GM19239 (cell line): ENCODE results near the gene MAGI3.
"Not testable (repeated sequence)": the region's sequence is repeated elsewhere in the genome, so short reads cannot be mapped to it uniquely, and the experiment has no call there.

Experiments
- DNase-seq: peaks from one replicate; pipeline ENCODE4 v3.0.0; 2011; ENCODE audit warnings: low spot score; ENCODE audit not compliant: insufficient read length
- FAIRE-seq: peaks from 2 replicates; lab custom pipeline; 2011; peaks lifted over from hg19 to GRCh38; lab: Jason Lieb, UNC

Gene MAGI3

DNA sequence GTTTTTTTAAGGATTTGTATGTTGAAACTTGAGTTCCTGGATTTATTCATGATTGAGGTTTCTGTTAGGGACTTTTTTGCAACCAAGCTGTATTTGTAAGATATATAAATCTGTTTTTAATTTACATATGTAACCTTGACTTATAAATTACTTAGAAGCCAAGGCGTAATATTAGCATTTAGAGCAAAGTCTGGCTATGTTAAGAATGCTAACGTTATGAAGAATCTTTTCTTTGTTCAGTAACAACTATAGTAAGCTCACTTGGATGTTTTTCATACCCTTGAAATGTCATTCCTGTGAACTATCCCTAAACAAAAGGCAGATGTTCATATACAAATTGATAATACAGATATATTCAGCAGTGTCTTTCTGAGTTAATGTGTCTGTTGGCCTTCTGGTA lies 155.3 kb downstream of the MAGI3 start:
- DNase-seq, result no peak

GRCh38 chr1:113551728-113552127 lies 161.4 kb downstream of the MAGI3 start:
- FAIRE-seq (no peak), DNase-seq (no peak)

More for the DNA sequence above, 155.3 kb downstream of the MAGI3 start:
- no peak for FAIRE-seq

DNA sequence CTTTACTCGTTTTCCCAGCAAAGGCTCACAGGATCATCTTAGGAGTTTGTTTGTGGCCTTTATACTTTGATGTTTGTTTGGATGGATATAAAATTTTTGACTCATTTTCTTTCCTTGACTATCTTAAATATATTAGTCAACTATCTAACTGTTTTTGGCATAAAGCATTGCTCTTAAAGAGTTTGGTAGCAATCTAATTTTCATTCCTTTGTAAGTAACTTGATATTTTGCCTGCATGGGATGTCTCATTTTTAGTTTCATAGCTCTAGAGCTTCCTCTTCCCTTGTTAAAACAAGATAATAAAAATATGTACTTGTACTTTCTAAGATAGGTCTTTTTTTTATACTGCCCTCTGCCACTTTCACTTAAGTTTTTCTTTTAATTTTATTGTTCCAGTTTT lies 161.9 kb downstream of the MAGI3 start:
- DNase-seq, result no peak
- FAIRE-seq, result no peak

DNA sequence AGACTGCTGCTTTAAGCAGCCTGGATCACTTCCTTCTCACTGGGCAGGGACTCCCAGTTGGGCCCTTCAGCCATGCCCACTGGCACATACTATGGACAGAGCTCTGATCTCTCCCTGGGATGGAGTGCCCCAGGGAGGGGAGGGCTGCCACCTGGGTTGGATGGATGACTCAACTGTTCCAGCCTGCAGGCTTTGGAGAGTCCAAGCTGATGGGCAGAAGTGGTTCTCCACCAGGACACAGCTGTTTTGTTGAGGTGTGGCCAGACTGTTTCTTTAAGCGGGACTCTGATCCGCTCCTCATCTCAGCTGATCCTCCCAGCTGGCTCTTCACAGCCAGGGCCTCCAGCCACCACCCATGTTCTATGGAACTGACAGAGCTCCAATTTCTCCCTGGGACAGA lies 166.9 kb downstream of the MAGI3 start:
- DNase-seq (no peak), FAIRE-seq (no peak)

DNA sequence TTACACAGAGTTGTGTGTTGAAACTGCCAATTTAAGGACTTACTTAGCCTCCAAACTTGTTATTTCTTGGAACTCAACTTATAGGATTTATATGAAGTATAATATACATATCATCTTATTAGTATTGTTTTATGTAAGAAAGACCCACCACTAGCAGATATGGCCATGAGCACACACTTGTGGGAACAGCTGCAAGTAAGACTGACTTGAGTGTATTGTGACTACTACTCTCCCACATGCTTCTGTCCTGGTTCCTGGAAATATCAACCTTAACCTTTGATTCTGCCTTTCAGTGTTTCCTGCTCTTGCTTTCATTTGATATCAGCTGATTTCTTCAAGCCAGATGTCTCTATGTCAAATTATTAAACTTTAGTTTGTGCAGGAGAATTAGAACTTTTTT lies 175.3 kb downstream of the MAGI3 start:
- no peak for FAIRE-seq

DNA sequence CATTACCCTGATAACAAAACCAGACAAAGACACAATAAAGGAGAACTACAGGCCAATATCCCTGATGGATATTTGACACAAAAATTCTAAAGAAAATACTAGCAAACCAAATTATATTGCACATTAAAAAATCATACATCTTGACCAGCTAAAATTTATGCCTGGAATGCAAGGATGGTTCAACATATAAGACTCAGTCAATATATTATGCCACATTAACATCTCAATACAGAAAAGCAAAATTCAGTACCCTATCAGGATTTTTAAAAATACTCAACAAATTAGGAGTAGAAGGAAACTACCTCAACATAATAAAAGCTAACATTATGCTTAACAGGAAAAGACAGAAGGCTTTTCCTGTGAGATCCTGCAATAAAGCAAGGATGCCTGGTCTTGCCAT lies 177.1 kb downstream of the MAGI3 start:
- no peak for DNase-seq
- no peak for FAIRE-seq

More for the DNA sequence above, 175.3 kb downstream of the MAGI3 start:
- DNase-seq, result no peak

DNA sequence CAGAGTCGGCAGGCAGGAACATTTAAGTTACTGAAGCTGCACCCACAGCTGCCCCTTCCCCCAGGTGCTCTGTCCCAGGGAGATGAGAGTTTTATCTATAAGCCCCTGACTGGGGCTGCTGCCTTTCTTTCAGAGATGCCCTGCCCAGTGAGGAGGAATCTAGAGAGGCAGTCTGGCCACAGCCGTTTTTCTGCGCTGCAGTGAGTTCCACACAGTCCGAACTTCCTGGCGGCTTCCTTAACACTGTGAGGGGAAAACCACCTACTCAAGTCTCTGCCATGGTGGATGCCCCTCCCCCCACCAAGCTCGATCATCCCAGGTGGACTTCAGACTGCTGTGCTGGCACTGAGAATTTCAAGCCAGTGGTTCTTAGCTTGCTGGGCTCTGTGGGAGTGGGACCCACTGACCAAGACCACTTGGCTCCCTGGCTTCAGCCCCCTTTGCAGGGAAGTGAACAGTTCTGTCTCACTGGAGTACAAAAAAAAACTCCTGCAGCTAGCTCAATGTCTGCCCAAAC lies 185.5 kb downstream of the MAGI3 start:
- DNase-seq, FAIRE-seq: not testable (repeated sequence)

DNA sequence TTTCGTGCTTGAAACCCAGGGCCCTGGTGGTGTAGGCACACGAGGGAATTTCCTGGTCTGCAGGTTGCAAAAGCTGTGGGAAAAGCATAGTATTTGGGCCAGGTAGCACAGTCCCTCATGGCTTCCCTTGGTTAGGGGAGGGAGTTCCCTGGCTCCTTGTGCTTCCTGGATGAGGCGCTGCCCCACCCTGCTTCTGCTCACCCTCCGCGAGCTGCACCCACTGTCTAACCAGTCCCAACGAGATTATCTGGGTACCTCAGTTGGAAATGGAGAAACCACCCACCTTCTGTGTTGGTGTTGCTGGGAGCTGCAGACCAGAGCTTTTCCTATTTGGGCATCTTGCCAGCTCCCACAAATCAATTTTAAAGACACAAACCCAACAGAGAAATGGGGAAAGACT lies 186.0 kb downstream of the MAGI3 start:
- DNase-seq, result no peak
- no peak for FAIRE-seq

DNA sequence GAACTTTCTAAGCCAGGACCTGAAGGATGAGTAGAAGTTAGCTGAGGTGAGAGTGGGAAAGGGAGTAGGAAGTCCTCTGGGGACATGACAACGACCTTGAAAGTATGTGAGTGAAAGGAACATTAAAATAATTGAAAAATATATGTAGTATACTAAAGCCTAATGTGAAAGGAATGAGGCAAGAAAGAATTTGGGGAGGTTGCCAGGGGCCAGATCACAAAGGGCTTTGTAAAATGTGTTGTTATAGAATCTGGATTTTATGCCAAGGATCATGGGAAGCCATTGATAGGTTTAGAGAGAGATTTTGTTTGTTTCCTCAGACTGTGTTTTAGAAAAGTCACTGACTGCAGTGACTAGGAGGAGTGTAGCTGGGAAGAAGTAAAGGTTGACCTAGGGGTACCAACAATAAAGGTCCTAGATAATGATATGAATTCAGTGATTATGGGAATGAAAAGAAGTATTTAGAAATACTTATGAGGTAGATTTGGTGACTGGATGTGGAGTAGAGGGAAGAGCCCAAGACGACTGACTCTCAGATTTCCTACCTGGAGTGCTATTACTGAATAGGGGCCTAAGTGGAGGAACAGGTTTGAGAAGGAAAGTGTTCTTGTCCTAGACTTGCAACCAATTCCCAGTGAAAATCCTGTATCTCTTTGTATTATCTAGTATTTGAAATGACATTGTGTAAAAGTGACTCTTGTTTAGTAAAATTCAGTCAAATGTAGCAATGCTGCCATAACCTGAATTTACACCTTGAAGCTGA lies 189.1 kb downstream of the MAGI3 start:
- FAIRE-seq, result no peak
- no peak for DNase-seq

GRCh38 chr1:113581323-113581722 lies 191.0 kb downstream of the MAGI3 start:
- DNase-seq (no peak), FAIRE-seq (no peak)

DNA sequence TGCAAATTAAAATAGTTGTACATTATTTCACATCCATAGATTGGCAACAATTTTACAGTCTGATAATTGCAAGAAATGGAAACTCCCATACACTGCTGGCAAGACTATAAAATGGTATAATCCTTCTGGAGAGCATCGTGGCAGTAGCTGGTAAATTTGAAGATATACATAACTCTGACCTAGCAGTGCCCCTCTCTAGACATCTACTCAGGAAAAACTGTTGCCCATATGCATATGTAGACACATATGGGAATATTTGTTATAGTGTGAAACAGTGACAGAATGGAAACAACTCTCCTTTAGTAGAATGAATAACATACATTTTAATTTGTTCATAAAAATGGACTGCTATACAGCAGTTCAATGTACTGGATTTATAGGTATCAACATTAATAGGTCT lies 191.8 kb downstream of the MAGI3 start:
- no peak for FAIRE-seq
- DNase-seq, result no peak

- FAIRE-seq, result no peak
- DNase-seq, result no peak
These were observed 197.2 kb downstream of the MAGI3 start for GRCh38 chr1:113587475-113587874.

- DNase-seq (no peak), FAIRE-seq (no peak)
These were observed 201.9 kb downstream of the MAGI3 start for GRCh38 chr1:113592230-113592629.

DNA sequence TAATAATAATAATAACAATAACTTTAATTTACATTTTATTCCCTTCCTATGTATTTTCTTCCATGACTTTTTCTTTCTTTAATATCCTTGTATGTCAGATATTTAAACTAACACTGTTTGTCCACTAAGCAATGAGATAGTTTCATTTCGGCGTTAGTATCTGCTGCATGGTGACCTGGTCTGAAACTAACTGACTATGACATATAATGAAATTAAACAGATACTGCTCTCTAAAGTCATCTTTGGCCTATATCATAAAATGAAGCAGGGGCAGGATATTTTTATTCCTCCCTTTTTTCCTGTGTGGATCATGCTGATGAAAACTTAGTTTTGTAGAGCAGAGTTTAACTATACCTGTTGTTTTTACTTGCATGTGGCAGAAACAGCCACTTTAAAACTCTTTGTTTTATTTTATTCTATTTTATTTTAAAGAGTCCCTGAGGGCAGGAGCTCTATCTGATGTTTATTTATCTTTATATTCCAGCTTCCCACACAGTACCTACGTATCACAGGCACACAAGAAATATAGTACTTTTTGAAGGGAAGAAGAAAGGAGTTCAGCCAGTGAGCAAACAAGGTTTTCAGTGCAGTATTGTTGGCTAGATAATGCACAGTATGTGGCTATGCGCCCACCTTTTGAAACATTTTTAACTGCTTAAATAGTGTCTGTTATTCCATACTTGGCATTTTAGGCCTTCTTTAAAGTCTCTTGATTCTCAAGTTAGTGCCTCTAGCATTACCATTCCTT lies 203.4 kb downstream of the MAGI3 start:
- DNase-seq, result no peak
- FAIRE-seq, result no peak

- FAIRE-seq, DNase-seq: not testable (repeated sequence)
These were observed 214.2 kb downstream of the MAGI3 start for GRCh38 chr1:113604466-113604865.

DNA sequence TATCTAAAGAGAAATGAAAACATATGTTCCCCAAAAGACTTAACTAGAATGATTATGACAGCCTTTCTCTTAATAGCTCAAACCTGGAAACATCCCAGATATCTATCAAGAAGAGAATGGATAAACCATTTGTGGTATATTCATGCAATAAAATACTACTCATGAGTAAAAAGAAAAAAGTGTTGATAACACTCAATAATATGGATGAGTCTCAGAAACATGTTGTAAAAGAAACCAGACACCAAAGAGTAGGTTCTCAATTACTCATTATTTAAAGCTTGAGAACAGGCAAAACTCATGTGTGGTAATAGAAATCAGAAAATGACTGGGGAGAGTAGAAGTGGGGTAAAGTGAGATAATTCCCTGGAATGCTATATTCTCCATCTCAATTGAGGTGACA lies 214.8 kb downstream of the MAGI3 start:
- DNase-seq (no peak), FAIRE-seq (no peak)

- no peak for DNase-seq
- no peak for FAIRE-seq
These were observed 218.1 kb downstream of the MAGI3 start for GRCh38 chr1:113608399-113608798.

DNA sequence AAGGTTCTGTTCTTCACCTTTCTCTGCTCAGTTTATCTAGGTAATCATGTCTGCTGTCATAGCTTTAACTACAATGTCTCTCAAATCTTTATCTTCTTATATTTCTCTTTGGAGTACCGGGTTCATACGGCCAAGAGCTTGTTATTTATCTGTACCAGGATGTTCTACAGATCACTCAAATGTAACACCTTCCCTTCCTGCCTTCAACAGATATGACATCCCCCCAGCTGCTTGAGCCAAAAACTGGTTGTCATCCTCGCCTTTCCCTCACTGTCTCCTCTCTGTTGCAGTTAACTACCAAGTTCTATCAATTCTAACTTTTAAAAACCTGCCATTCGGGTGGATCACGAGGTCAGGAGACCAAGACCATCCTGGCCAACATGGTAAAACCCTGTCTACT lies 220.1 kb downstream of the MAGI3 start:
- no peak for DNase-seq

GRCh38 chr1:113615425-113615824 lies 225.1 kb downstream of the MAGI3 start:
- no peak for FAIRE-seq
- no peak for DNase-seq

More for the DNA sequence above, 220.1 kb downstream of the MAGI3 start:
- FAIRE-seq, result no peak

- no peak for DNase-seq
- FAIRE-seq, result no peak
These were observed 225.8 kb downstream of the MAGI3 start for GRCh38 chr1:113616156-113616555.

DNA sequence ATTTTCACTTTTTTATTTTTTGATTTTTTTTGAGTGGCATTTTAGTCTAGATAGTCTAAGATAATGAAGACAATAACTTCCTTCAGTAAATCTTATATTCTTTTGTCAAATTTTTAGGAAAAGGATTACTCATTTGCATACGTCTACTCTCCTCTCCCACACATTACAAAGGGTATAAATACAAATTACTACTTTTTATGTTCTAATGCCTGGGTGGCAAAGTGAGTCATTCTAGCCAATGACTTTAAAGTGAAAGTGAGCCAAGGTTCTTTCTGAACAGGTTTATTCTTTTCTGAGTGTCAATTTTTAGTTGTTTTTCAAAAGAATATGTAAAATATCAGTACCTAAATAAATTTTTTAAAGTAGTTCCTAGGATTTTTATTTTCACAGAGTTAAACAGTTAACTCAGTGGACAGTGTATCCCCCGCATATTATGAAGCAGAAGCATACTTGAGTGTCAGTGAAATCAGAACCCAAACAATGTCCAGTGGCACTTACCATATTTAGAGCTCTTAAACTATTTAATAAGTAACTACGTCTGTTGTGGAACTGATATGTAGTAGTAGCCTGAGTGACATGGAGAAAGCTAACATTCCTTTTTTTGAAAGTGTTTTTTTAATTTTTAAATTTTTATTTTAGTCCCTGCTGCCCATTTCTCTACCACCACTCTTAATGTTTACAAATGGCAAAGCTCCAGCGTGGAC lies 227.3 kb downstream of the MAGI3 start:
- DNase-seq (no peak), FAIRE-seq (no peak)
